RPMI8226 (cell line): ENCODE measurements around the gene IL32.

Experiments used
- DNase-seq: peaks from one replicate; pipeline ENCODE4 v3.0.0-alpha.2; 2015

The IL32 gene

GRCh38 chr16:3094289-3095027 is 29.0 kb downstream of the IL32 start:
- DNase-seq, result peak; percentile 76

GRCh38 chr16:3095869-3096268 is 30.4 kb downstream of the IL32 start:
- peak; percentile 77 for DNase-seq

- no peak for DNase-seq
Observed at GRCh38 chr16:3096362-3096761, 30.9 kb downstream of the IL32 start.

- no peak for DNase-seq
Observed at GRCh38 chr16:3097266-3097665, 31.8 kb downstream of the IL32 start.

GRCh38 chr16:3098459-3099394 is 33.3 kb downstream of the IL32 start, which contains the start of gene ZSCAN10:
Gene ZSCAN10, minus strand, starts transcription at chr16:3099294. Its CDS starts 6,357 bp downstream, at chr16:3092937.
- DNase-seq, result no peak

GRCh38 chr16:3099395-3099731 is 33.9 kb downstream of the IL32 start:
- DNase-seq, result no peak

GRCh38 chr16:3099732-3100499 is 34.5 kb downstream of the IL32 start:
- DNase-seq, result peak; percentile 95

GRCh38 chr16:3101018-3101840 is 35.8 kb downstream of the IL32 start:
- peak; percentile 80 for DNase-seq

- DNase-seq, result no peak
Observed at GRCh38 chr16:3101841-3102470, 36.5 kb downstream of the IL32 start.

GRCh38 chr16:3106205-3106928 is 40.9 kb downstream of the IL32 start:
- DNase-seq, result peak; percentile 97

GRCh38 chr16:3112058-3112880 is 46.8 kb downstream of the IL32 start, which contains the start of gene ZNF205:
Gene ZNF205, plus strand, starts transcription at chr16:3112586. Its CDS starts 845 bp downstream, at chr16:3113431.
- DNase-seq, result peak; percentile 62

GRCh38 chr16:3112881-3113574 is 47.6 kb downstream of the IL32 start:
- DNase-seq, result no peak

- no peak for DNase-seq
Observed at GRCh38 chr16:3113765-3114479, 48.5 kb downstream of the IL32 start.

- DNase-seq, result no peak
Observed at GRCh38 chr16:3115003-3115402, 49.6 kb downstream of the IL32 start.

- DNase-seq, result no peak
Observed at GRCh38 chr16:3115561-3115960, 50.1 kb downstream of the IL32 start.

GRCh38 chr16:3118204-3118790 is 52.9 kb downstream of the IL32 start:
- no peak for DNase-seq

GRCh38 chr16:3118846-3119245 is 53.4 kb downstream of the IL32 start:
- DNase-seq, result no peak
